ENCODE results near the gene REPIN1. TPM values are rescaled to one million over a fixed set of nuclear protein-coding genes. Genes with fewer than 3 reads are reported as not detected.

REPIN1 gene
- total RNA-seq, 1 donor: 57.5 TPM

DNA sequence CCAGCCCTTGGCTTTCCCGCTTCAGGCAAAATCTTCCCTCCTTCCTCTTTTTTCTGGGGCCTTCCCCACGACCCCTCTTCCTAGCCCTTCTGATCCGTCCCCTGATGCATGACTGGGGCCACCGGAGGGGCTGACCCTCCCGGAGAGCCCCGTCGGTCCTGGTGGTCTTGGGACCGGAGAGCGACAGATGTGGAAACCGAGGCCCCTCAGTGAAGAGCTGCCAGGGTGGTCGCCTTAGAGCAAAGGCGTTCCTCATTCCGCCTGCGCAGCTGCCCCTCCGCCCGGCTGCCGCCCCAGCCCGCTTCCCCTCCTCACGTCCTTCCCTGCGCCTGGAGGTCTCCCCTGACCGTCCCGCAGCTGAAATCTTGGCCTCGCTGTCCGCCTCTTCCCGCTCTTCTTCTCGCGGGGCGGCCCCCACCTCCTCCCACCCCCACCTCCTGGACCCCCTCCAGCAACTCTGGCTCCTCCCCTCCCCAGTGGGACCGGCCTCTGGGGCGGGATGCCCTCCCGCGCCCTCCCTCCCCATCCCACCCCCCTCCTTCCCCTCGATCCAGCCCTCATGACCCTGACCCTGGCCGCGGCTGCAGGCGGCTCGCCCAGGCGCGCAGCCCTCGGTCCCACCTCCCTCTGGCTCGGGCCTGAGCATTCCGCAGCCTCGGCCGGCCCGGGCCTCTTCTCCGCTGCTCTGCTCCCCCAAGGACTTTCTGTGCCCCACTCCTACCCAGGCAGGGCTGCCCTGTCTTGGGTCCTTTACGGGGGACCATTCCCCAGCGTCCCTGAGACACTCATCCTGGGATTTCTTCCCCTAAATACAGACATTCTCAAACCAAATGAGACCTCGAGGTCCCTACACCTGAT lies 27.1 kb upstream of the REPIN1 start, which contains the start of gene RARRES2:
Gene RARRES2, minus strand, starts transcription at position 367 of the 858 bp plus-strand sequence. CDS start 1,020 bp downstream, outside the sequence.
- TF ChIP-seq CTCF (IDR thresholded peaks at IDR 0.05; ENCODE audit: extremely low read depth, low read depth, low read length): no peak
- no peaks in the 10 kb centered on the region for H3K9me3 ChIP-seq (ENCODE audit: low read depth, low read length)
- DNase-seq (ENCODE audit: insufficient read length, low spot score, missing footprints): peak; percentile 66
- H3K4me1 ChIP-seq (ENCODE audit: insufficient read depth, low read length): no peaks in the 10 kb centered on the region
- H3K27me3 ChIP-seq (ENCODE audit: insufficient read depth, low read length): peaks cover 33% of the 10 kb centered on the region
- no peaks in the 10 kb centered on the region for H4K20me1 ChIP-seq (ENCODE audit: insufficient read depth, low read length)
- H3K27ac ChIP-seq (ENCODE audit: low read depth, low read length): no peak within 1 kb of the TSS
- H3K4me2 ChIP-seq (ENCODE audit: insufficient read depth, low read length): no peak within 1 kb of the TSS
- H3K4me3 ChIP-seq (ENCODE audit: insufficient read depth, low read length): no peak within 1 kb of the TSS
- H2AFZ ChIP-seq (ENCODE audit: low read length): no peak within 1 kb of the TSS
- no peaks in the 10 kb centered on the region for H3K79me2 ChIP-seq (ENCODE audit: insufficient read depth, low read length)
- H3K36me3 ChIP-seq (ENCODE audit: insufficient read depth, low read length): no peaks in the 10 kb centered on the region

DNA sequence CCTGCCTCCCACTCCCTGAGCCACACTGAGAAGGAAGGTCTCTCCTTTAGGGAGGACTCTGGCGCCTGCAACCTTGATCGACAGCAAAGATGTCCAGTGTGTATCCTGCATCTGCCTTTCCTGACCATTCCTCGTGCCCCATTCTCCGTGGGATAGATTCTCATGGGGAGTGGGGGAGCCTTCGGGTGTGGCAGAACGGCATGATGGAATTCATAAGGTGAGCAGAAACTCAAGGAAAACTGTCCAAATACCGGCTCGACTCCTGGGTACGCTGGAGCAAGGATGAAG lies 26.6 kb upstream of the REPIN1 start:
- Histone ChIP-seq H4K20me1 (ENCODE audit: insufficient read depth, low read length) (no peaks in the 10 kb centered on the region), H3K4me1 (ENCODE audit: insufficient read depth, low read length) (no peaks in the 10 kb centered on the region), H3K36me3 (ENCODE audit: insufficient read depth, low read length) (no peaks in the 10 kb centered on the region), H2AFZ (ENCODE audit: low read length) (no peak overlapping the region), H3K79me2 (ENCODE audit: insufficient read depth, low read length) (no peaks in the 10 kb centered on the region), H3K9me3 (ENCODE audit: low read depth, low read length) (no peaks in the 10 kb centered on the region), H3K4me2 (ENCODE audit: insufficient read depth, low read length) (no peak overlapping the region), H3K4me3 (ENCODE audit: insufficient read depth, low read length) (no peak overlapping the region), H3K27ac (ENCODE audit: low read depth, low read length) (no peak overlapping the region), H3K27me3 (ENCODE audit: insufficient read depth, low read length) (peaks cover 33% of the 10 kb centered on the region)
- no peak for DNase-seq (ENCODE audit: insufficient read length, low spot score, missing footprints)
- TF ChIP-seq CTCF (IDR thresholded peaks at IDR 0.05; ENCODE audit: extremely low read depth, low read depth, low read length): no peak

DNA sequence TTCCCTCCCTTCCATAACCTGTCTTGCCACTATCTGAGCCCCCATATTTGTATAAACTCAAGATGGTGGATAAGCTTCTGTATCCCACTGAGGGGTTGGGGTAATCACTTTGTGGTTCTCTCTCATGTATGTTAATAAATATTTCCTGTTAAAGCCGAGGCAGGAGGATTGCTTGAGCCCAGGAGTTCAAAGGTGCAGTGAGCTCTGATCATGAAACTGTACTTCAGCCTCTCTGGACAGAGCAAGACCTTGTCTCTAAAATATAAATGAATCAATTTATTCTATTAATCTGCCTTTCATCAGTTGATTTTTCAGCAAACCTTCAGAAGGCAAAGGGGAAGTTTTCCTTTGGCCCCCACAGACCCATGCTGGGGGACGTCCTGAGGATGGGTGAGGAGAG lies 25.4 kb upstream of the REPIN1 start:
- no peaks in the 10 kb centered on the region for H3K36me3 ChIP-seq (ENCODE audit: insufficient read depth, low read length)
- no peaks in the 10 kb centered on the region for H4K20me1 ChIP-seq (ENCODE audit: insufficient read depth, low read length)
- no peak for DNase-seq (ENCODE audit: insufficient read length, low spot score, missing footprints)
- H3K4me2 ChIP-seq (ENCODE audit: insufficient read depth, low read length): no peak overlapping the region
- no peak overlapping the region for H2AFZ ChIP-seq (ENCODE audit: low read length)
- H3K79me2 ChIP-seq (ENCODE audit: insufficient read depth, low read length): no peaks in the 10 kb centered on the region
- H3K27me3 ChIP-seq (ENCODE audit: insufficient read depth, low read length): peaks cover 33% of the 10 kb centered on the region
- H3K4me3 ChIP-seq (ENCODE audit: insufficient read depth, low read length): no peak overlapping the region
- TF ChIP-seq CTCF (IDR thresholded peaks at IDR 0.05; ENCODE audit: extremely low read depth, low read depth, low read length): no peak
- no peaks in the 10 kb centered on the region for H3K4me1 ChIP-seq (ENCODE audit: insufficient read depth, low read length)
- no peaks in the 10 kb centered on the region for H3K9me3 ChIP-seq (ENCODE audit: low read depth, low read length)
- H3K27ac ChIP-seq (ENCODE audit: low read depth, low read length): no peak overlapping the region

GRCh38 chr7:150344299-150344698 lies 24.3 kb upstream of the REPIN1 start:
- Histone ChIP-seq H3K79me2 (ENCODE audit: insufficient read depth, low read length) (no peaks in the 10 kb centered on the region), H3K27me3 (ENCODE audit: insufficient read depth, low read length) (peaks cover 33% of the 10 kb centered on the region), H2AFZ (ENCODE audit: low read length) (no peak overlapping the region), H3K4me2 (ENCODE audit: insufficient read depth, low read length) (no peak overlapping the region), H4K20me1 (ENCODE audit: insufficient read depth, low read length) (no peaks in the 10 kb centered on the region), H3K36me3 (ENCODE audit: insufficient read depth, low read length) (no peaks in the 10 kb centered on the region), H3K4me3 (ENCODE audit: insufficient read depth, low read length) (no peak overlapping the region), H3K4me1 (ENCODE audit: insufficient read depth, low read length) (no peaks in the 10 kb centered on the region), H3K9me3 (ENCODE audit: low read depth, low read length) (no peaks in the 10 kb centered on the region), H3K27ac (ENCODE audit: low read depth, low read length) (no peak overlapping the region)
- TF ChIP-seq CTCF (IDR thresholded peaks at IDR 0.05; ENCODE audit: extremely low read depth, low read depth, low read length): no peak
- DNase-seq (ENCODE audit: insufficient read length, low spot score, missing footprints): no peak
